ENCODE measurements around the gene CNKSR3. TPM values are rescaled to one million over a fixed set of nuclear protein-coding genes. Genes with fewer than 3 reads are reported as not detected.

CNKSR3 gene
- polyA plus RNA-seq, 3 donors, result not detected

DNA sequence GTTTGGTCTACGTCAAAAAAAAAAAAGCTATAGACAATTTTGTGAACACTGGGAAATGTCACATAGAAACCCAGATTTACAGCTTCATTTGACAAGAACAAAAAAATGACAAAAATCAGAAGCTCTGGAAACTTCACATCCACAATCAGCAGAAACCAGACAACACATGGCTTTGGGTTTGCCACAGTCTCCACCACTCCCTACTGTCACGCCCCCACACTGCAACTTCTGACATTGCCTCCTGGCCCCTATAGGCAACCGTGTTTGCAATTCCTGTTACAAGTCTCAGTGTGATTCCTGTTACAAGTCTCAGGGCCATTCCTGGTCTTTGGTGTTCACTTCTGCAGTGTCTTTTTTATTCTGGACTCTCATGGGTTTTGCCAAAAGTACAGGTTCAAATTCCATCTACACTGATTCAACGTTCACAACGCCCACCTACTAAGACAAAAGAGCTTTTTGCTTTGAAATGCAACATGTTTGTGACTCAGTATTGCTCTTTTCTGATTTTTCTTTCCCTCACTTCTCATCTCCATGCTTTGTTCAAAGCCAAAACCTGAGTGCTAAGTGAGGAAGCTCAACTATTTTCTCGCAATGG, 12.0 kb downstream of the CNKSR3 start:
- Histone ChIP-seq H3K4me2 (replicated peaks; ENCODE audit: extremely low read depth, low read length, poor library complexity, severe bottlenecking) (no peak overlapping the region), H4K20me1 (ENCODE audit: insufficient read depth, low read length) (no peaks in the 10 kb centered on the region), H3K79me2 (ENCODE audit: insufficient read depth, low read length) (no peaks in the 10 kb centered on the region), H3K9ac (ENCODE audit: insufficient read depth, low read length, poor library complexity, severe bottlenecking) (no peak overlapping the region), H3K4me3 (replicated peaks in 1 of 3; ENCODE audit: low read depth in 2 of 3, low read length in 3 of 3) (no peak overlapping the region), H3K27ac (ENCODE audit: low read depth in 1 of 2, low read length in 2 of 2) (no peak overlapping the region), H3K27me3 (ENCODE audit: control insufficient read depth in 2 of 2, insufficient read depth in 2 of 2, low read length in 2 of 2) (no peaks in the 10 kb centered on the region), H3K9me3 (replicated peaks in 1 of 2; ENCODE audit: control insufficient read depth in 1 of 2, insufficient read depth in 1 of 2, low read length in 2 of 2) (no peaks in the 10 kb centered on the region), H3K4me1 (ENCODE audit: control insufficient read depth in 1 of 2, insufficient read depth in 2 of 2, low read length in 2 of 2) (no peaks in the 10 kb centered on the region), H3K36me3 (replicated peaks in 1 of 2; ENCODE audit: control insufficient read depth in 1 of 2, insufficient read depth in 2 of 2, low read length in 2 of 2) (no peaks in the 10 kb centered on the region), H2AFZ (ENCODE audit: insufficient read depth, low read depth, low read length, poor library complexity, severe bottlenecking) (no peak overlapping the region)
- Mint-ChIP-seq H3K27ac (no peak overlapping the region), H3K4me3 (no peak overlapping the region), H3K9me3 (no peaks in the 10 kb centered on the region), H3K4me1 (peaks cover 3% of the 10 kb centered on the region), H3K36me3 (no peaks in the 10 kb centered on the region), H3K27me3 (ENCODE audit: low read depth in 3 of 3) (peaks cover 0 to 3% (median 0%) of the 10 kb centered on the region in 3 donors)
- intact Hi-C loops (cut with micrococcal nuclease), result no loop called here
- WGBS (ENCODE audit: insufficient coverage), result 100% methylated on average over 5 of the region's 6 CpGs
- DNase-seq, result no peak
- TF ChIP-seq, protein P1, sequence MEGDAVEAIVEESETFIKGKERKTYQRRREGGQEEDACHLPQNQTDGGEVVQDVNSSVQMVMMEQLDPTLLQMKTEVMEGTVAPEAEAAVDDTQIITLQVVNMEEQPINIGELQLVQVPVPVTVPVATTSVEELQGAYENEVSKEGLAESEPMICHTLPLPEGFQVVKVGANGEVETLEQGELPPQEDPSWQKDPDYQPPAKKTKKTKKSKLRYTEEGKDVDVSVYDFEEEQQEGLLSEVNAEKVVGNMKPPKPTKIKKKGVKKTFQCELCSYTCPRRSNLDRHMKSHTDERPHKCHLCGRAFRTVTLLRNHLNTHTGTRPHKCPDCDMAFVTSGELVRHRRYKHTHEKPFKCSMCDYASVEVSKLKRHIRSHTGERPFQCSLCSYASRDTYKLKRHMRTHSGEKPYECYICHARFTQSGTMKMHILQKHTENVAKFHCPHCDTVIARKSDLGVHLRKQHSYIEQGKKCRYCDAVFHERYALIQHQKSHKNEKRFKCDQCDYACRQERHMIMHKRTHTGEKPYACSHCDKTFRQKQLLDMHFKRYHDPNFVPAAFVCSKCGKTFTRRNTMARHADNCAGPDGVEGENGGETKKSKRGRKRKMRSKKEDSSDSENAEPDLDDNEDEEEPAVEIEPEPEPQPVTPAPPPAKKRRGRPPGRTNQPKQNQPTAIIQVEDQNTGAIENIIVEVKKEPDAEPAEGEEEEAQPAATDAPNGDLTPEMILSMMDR (IDR thresholded peaks at IDR 0.05), result no peak

DNA sequence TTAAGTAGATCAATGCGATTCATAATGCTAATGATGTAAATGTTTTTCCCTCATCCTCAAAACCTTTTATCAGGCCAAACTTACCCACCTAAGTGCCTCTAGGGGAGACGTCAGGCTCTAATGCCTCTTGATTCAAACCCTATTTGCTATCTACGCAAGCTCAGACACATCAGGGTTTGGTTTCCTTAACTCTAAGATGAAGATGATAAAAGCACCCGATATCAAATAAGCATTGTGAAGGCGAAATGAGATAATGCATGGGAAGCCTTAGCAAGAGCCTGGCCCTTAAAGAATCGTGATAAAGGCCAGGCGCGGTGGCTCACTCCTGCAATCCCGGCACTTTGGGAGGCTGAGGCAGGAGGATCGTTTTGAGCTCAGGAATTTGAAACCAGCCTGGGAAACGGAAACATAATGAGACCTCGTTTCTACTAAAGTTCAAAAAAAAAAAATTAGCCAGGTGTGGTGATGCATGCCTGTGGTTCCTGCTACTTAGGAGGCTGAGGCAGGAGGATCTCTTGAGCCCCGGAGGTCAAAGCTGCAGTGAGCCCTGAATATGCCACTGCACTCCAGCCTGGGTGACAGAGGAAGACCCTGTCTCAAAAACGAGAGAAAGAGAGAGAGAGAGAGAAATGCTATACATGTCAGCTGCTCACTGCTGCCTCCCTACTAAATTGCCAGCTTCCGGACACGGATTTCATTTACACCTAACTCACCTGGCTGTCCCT, 13.5 kb downstream of the CNKSR3 start:
- intact Hi-C loops (cut with micrococcal nuclease), result no loop called here
- Histone ChIP-seq H3K79me2 (ENCODE audit: insufficient read depth, low read length) (no peaks in the 10 kb centered on the region), H2AFZ (ENCODE audit: insufficient read depth, low read depth, low read length, poor library complexity, severe bottlenecking) (no peak overlapping the region), H3K4me1 (ENCODE audit: control insufficient read depth in 1 of 2, insufficient read depth in 2 of 2, low read length in 2 of 2) (no peaks in the 10 kb centered on the region), H3K4me3 (replicated peaks in 1 of 3; ENCODE audit: low read depth in 2 of 3, low read length in 3 of 3) (no peak overlapping the region), H3K9ac (ENCODE audit: insufficient read depth, low read length, poor library complexity, severe bottlenecking) (no peak overlapping the region), H3K36me3 (replicated peaks in 1 of 2; ENCODE audit: control insufficient read depth in 1 of 2, insufficient read depth in 2 of 2, low read length in 2 of 2) (no peaks in the 10 kb centered on the region), H4K20me1 (ENCODE audit: insufficient read depth, low read length) (no peaks in the 10 kb centered on the region), H3K27ac (ENCODE audit: low read depth in 1 of 2, low read length in 2 of 2) (no peak overlapping the region), H3K9me3 (replicated peaks in 1 of 2; ENCODE audit: control insufficient read depth in 1 of 2, insufficient read depth in 1 of 2, low read length in 2 of 2) (no peaks in the 10 kb centered on the region), H3K27me3 (ENCODE audit: control insufficient read depth in 2 of 2, insufficient read depth in 2 of 2, low read length in 2 of 2) (no peaks in the 10 kb centered on the region), H3K4me2 (replicated peaks; ENCODE audit: extremely low read depth, low read length, poor library complexity, severe bottlenecking) (no peak overlapping the region)
- Mint-ChIP-seq H3K4me3 (no peak overlapping the region), H3K27me3 (ENCODE audit: low read depth in 3 of 3) (peaks cover 0 to 3% (median 0%) of the 10 kb centered on the region in 3 donors), H3K9me3 (no peaks in the 10 kb centered on the region), H3K27ac (no peak overlapping the region), H3K4me1 (no peaks in the 10 kb centered on the region), H3K36me3 (no peaks in the 10 kb centered on the region)
- no peak for DNase-seq
- TF ChIP-seq, protein P1 (IDR thresholded peaks at IDR 0.05), result no peak
- WGBS (ENCODE audit: insufficient coverage), result 96% methylated on average over 9 of the region's 16 CpGs

All from CD14-positive monocyte (primary cell).